PFSK-1 (cell line): ENCODE results near the gene CYP4F12.

Source experiments
- FOXP2 ChIP-seq: optimal IDR thresholded peaks from 2 replicates; pipeline ENCODE3; 2011; ENCODE audit warnings: borderline replicate concordance, control low read depth, inconsistent platforms; ENCODE audit not compliant: insufficient read depth; ENCODE audit errors: extremely low read length, extremely low read depth
- POLR2AphosphoS5 ChIP-seq: IDR thresholded peaks from 2 replicates; pipeline ENCODE4 v1.6.1; 2012; ENCODE audit warnings: low read depth, mild to moderate bottlenecking, control low read depth, low read length, moderate library complexity
- SIN3A ChIP-seq: IDR thresholded peaks from 2 replicates; pipeline ENCODE4 v1.6.1; 2012; ENCODE audit warnings: mild to moderate bottlenecking, low read length, moderate library complexity, borderline replicate concordance; ENCODE audit not compliant: insufficient read depth
- TAF1 ChIP-seq: IDR thresholded peaks from 2 replicates; pipeline ENCODE4 v1.6.1; 2012; ENCODE audit warnings: low read length, control low read depth, borderline replicate concordance; ENCODE audit not compliant: insufficient read depth

DNA sequence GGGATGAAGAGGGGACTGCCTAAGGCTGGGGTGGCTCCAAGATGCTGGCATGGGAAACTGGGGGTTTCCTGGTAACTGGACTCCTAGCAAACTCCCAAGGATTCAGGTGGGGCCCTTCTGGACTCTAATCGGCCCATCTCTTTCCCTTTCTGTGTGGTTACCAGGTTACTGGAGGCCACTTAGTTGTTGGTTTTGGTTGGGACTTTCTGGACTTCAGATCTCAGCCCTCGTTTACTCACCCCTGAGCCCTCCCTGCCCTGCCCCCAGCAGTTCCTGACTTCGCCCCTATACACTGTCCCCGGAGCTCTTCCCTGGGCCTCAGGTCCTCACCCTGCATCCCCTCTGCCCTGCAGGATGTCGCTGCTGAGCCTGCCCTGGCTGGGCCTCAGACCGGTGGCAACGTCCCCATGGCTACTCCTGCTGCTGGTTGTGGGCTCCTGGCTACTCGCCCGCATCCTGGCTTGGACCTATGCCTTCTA lies 328 bp downstream of the CYP4F12 start:
- TF ChIP-seq TAF1, result no peak
- no peak for TF ChIP-seq FOXP2
- TF ChIP-seq SIN3A, result no peak
- no peak for TF ChIP-seq POLR2AphosphoS5
